GM19395 (cell line): Measurements from ENCODE around the gene ABHD12.
"Not testable (repeated sequence)": the region's sequence is repeated elsewhere in the genome, so short reads cannot be mapped to it uniquely, and the experiment has no call there.

ENCODE experiments used
- ATAC-seq: cut with Tn5 transposase; IDR thresholded peaks from one replicate; pipeline ENCODE4 v1.9.1; 2021; ENCODE audit warnings: mild to moderate bottlenecking, moderate library complexity; ENCODE audit not compliant: unreplicated experiment

Gene ABHD12

GRCh38 chr20:25260770-25261437 lies 129.7 kb downstream of the ABHD12 start:
- not testable (repeated sequence) for ATAC-seq

- no peak for ATAC-seq
Observed at GRCh38 chr20:25259788-25260254, 130.8 kb downstream of the ABHD12 start.

- ATAC-seq: no peak
Observed at GRCh38 chr20:25259358-25259757, 131.3 kb downstream of the ABHD12 start.

GRCh38 chr20:25258828-25259227 lies 131.8 kb downstream of the ABHD12 start:
- ATAC-seq: no peak

- no peak for ATAC-seq
Observed at GRCh38 chr20:25258476-25258805, 132.2 kb downstream of the ABHD12 start.

GRCh38 chr20:25257756-25258475 lies 132.7 kb downstream of the ABHD12 start:
- no peak for ATAC-seq

GRCh38 chr20:25257130-25257529 lies 133.5 kb downstream of the ABHD12 start:
- ATAC-seq: no peak

- no peak for ATAC-seq
Observed at GRCh38 chr20:25256226-25256859, 134.3 kb downstream of the ABHD12 start.

- no peak for ATAC-seq
Observed at GRCh38 chr20:25254986-25255680, 135.5 kb downstream of the ABHD12 start.

GRCh38 chr20:25254571-25254970 lies 136.1 kb downstream of the ABHD12 start:
- no peak for ATAC-seq

GRCh38 chr20:25253606-25254275 lies 136.9 kb downstream of the ABHD12 start:
- ATAC-seq: no peak

- ATAC-seq: no peak
Observed at GRCh38 chr20:25252686-25253421, 137.8 kb downstream of the ABHD12 start.

GRCh38 chr20:25252230-25252651 lies 138.4 kb downstream of the ABHD12 start:
- no peak for ATAC-seq

- no peak for ATAC-seq
Observed at GRCh38 chr20:25251558-25251957, 139.1 kb downstream of the ABHD12 start.

GRCh38 chr20:25251019-25251418 lies 139.6 kb downstream of the ABHD12 start:
- ATAC-seq: no peak

GRCh38 chr20:25250508-25250907 lies 140.1 kb downstream of the ABHD12 start:
- no peak for ATAC-seq
